Tibial artery (tissue), 4 donors: ENCODE data around the gene PCGF5.

ENCODE experiments used
- DNase-seq, 2 donors: peaks; one replicate each; pipeline ENCODE4 v3.0.0-alpha.2; 2019
- H3K27ac ChIP-seq, 2 donors: fragments of 200-600 bp; sonication (generic) in 1 of 2; 1 replicate in 1 of 2; 2 replicates in 1 of 2; pipeline ENCODE4 v1.5.1; 2018 to 2019; ENCODE audit warnings: mild to moderate bottlenecking in 1 of 2
- H3K27me3 ChIP-seq, 2 donors: fragments of 200-600 bp; sonication (generic) in 1 of 2; one replicate each; pipeline versions ENCODE4 v1.5.1 to v1.6.0; 2016 to 2019
- H3K36me3 ChIP-seq, 3 donors: fragments of 200-600 bp; sonication (generic) in 2 of 3; one replicate each; pipeline ENCODE4 v1.5.1; 2016 to 2019; ENCODE audit warnings: mild to moderate bottlenecking in 2 of 3
- H3K4me1 ChIP-seq, 4 donors: fragments of 200-600 bp; sonication (generic) in 2 of 4; 1 replicate in 3 of 4; 2 replicates in 1 of 4; pipeline ENCODE4 v1.5.1; 2016 to 2019
- H3K4me3 ChIP-seq, 2 donors: fragments of 200-600 bp; sonication (generic) in 1 of 2; 1 replicate in 1 of 2; 2 replicates in 1 of 2; pipeline ENCODE4 v1.5.1; 2018 to 2019; ENCODE audit warnings: mild to moderate bottlenecking in 2 of 2
- H3K9me3 ChIP-seq, 3 donors: fragments of 200-600 bp; sonication (generic) in 1 of 3; one replicate each; pipeline ENCODE4 v1.5.1; 2016 to 2019
- intact Hi-C: fragments of 100-400 bp; cut with DNase I; formaldehyde crosslinking; loops from one replicate; pipeline ENCODE4 v1.15.0; 2023; ENCODE audit warnings: low total_unique reads
- TF ChIP-seq, protein P1 (sequence below), 2 experiments: fragments of 200-600 bp in 1 of 2; fragments of 450-650 bp in 1 of 2; IDR thresholded peaks; one replicate each; pipeline ENCODE4 v1.5.1; 2017 to 2019; ENCODE audit warnings: antibody characterized with exemption in 2 of 2, mild to moderate bottlenecking in 1 of 2, moderate library complexity in 1 of 2

The PCGF5 gene

DNA sequence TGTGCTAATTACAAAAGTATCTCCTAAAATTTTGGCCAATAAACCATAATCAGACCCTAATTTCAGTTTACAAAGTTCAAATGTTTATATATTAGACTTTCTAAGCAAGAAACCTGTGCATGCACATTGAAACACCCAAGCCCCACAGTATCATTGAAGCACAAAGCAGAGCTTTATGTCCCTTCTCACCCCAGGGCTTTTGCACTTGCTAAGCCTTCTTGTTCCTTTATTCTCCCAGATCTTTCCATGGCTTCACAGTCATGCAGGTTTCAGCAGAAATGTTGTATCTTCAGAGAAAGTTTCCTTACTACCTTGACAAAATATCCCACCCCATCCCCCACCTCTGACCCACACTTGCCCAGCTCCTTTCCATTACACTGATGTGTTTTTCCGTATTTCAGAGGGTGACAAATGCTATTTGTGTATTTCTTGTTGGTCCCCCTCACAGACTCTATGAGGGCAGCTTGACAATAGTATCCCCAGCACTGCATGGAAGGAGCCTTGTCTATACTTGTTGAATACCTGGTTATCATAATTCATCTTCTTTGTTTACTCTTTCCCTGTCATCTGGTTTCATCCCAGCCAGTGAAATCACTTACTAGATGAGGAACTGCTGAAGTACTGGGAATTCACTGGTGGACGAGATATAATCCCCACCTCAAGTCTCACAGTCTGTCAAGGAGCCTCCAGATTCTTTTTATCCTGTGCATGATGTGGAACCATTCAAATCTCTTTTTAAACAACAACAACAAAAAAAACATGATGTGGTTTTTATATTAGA is 24.0 kb upstream of the PCGF5 start:
- Histone ChIP-seq H3K27me3 (no peaks in the 10 kb centered on the region), H3K4me1 (peaks cover 3 to 76% (median 23%) of the 10 kb centered on the region in 4 donors), H3K4me3 (no peak overlapping the region), H3K36me3 (no peaks in the 10 kb centered on the region), H3K27ac (no peak overlapping the region), H3K9me3 (no peaks in the 10 kb centered on the region)
- intact Hi-C loops: no loop called here
- DNase-seq: no peak
- TF ChIP-seq, protein P1, sequence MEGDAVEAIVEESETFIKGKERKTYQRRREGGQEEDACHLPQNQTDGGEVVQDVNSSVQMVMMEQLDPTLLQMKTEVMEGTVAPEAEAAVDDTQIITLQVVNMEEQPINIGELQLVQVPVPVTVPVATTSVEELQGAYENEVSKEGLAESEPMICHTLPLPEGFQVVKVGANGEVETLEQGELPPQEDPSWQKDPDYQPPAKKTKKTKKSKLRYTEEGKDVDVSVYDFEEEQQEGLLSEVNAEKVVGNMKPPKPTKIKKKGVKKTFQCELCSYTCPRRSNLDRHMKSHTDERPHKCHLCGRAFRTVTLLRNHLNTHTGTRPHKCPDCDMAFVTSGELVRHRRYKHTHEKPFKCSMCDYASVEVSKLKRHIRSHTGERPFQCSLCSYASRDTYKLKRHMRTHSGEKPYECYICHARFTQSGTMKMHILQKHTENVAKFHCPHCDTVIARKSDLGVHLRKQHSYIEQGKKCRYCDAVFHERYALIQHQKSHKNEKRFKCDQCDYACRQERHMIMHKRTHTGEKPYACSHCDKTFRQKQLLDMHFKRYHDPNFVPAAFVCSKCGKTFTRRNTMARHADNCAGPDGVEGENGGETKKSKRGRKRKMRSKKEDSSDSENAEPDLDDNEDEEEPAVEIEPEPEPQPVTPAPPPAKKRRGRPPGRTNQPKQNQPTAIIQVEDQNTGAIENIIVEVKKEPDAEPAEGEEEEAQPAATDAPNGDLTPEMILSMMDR (IDR thresholded peaks at IDR 0.05): no peak

DNA sequence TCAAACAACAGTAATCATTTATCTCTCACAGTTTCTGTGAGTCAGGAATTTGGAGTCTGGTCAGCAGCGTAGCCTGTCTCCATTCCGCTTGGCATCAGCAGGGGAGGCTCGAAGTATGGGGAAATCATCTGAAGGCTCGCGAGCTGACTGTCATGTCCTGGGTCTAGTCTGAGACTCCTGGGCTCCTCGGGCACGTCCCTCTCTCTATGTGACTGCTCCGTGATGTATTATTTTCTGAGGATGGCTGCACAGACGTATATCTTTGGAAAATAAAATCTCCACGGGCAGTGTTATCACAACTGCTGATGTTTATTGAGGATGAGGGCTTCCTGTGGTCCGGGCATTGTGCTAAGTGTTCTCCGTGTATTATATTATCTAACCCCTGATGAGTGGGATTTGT is 23.3 kb upstream of the PCGF5 start:
- Histone ChIP-seq H3K4me3 (no peak overlapping the region), H3K9me3 (no peaks in the 10 kb centered on the region), H3K4me1 (peaks cover 0 to 76% (median 22%) of the 10 kb centered on the region in 4 donors), H3K27ac (no peak overlapping the region), H3K27me3 (no peaks in the 10 kb centered on the region), H3K36me3 (no peaks in the 10 kb centered on the region)
- TF ChIP-seq, protein P1 (IDR thresholded peaks at IDR 0.05): no peak
- intact Hi-C loops: no loop called here
- peak in 1 of 2 donors; percentile 31 for DNase-seq

DNA sequence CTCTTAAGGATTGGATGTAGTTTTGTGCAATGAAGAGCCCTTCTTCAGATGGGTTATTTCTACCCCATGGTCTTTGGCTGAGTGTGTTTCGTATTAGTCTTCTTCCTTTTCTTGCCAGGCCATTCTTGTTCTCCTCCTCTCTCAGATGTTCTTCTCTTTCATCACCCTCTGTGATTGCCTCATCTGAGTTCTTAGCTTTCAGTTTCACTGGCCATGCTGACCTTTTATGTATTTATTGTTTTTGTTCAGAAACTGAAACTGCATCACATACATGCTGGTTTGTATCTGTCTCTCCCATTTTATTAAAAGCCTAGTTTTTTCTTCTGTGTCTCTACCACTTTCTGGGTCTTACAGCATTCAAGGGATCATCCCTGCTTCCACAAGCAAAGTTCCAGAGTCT is 21.7 kb upstream of the PCGF5 start:
- TF ChIP-seq, protein P1 (IDR thresholded peaks at IDR 0.05): no peak
- Histone ChIP-seq H3K4me1 (peaks cover 0 to 74% (median 23%) of the 10 kb centered on the region in 4 donors), H3K27ac (peak overlapping the region; percentile 38 to 39), H3K9me3 (no peaks in the 10 kb centered on the region), H3K27me3 (no peaks in the 10 kb centered on the region), H3K4me3 (no peak overlapping the region), H3K36me3 (no peaks in the 10 kb centered on the region)
- intact Hi-C loops: no loop called here
- no peak for DNase-seq

DNA sequence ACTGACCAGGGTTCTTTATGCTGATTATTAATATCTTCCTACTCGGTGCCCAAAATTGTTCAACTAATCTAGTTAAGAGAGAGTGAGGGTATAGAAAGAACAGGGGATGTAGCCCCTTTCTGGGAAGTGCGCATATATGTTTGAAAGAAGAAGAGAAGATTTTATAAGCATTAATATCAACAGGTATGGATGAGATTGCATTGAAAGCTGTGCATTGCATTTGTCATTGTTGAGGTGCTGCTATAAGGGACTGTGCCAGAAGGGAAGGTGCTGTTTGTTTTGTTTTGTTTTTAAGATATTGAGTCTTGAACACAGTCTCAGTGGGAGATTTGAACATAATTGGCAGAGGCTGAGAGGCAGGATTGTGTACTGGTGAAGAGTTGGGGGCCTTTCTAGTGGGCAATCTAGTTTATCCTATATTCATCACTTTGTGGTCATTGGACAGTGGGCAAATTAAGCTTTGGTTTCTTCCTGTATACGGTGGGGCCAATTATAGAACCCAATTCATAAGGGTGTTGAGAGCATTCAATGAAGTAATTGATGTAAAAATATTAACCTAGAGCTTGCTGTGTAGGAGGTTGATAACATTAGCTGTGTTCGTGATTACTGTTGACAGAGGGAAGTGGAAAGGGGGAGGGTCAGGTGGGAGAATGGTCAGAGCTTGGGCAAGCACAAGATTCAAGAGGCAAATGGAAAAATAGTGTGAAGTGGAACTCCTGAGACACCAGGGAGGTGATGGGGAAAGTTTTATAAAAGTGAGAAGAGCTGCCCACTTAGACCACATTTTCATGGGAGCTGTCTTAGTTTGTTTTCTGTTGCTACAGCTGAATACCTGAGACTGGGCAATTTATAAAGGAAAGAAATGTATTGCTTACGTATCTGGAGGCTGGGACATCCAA is 19.9 kb upstream of the PCGF5 start:
- no peak for DNase-seq
- peak overlapping the region; percentile 8 to 23 for H3K27ac ChIP-seq
- TF ChIP-seq, protein P1 (IDR thresholded peaks at IDR 0.05): no peak
- no peaks in the 10 kb centered on the region for H3K36me3 ChIP-seq
- no peaks in the 10 kb centered on the region for H3K9me3 ChIP-seq
- intact Hi-C loops: no loop called here
- H3K4me3 ChIP-seq: no peak overlapping the region
- no peaks in the 10 kb centered on the region for H3K27me3 ChIP-seq
- peaks cover 0 to 82% (median 23%) of the 10 kb centered on the region in 4 donors for H3K4me1 ChIP-seq

DNA sequence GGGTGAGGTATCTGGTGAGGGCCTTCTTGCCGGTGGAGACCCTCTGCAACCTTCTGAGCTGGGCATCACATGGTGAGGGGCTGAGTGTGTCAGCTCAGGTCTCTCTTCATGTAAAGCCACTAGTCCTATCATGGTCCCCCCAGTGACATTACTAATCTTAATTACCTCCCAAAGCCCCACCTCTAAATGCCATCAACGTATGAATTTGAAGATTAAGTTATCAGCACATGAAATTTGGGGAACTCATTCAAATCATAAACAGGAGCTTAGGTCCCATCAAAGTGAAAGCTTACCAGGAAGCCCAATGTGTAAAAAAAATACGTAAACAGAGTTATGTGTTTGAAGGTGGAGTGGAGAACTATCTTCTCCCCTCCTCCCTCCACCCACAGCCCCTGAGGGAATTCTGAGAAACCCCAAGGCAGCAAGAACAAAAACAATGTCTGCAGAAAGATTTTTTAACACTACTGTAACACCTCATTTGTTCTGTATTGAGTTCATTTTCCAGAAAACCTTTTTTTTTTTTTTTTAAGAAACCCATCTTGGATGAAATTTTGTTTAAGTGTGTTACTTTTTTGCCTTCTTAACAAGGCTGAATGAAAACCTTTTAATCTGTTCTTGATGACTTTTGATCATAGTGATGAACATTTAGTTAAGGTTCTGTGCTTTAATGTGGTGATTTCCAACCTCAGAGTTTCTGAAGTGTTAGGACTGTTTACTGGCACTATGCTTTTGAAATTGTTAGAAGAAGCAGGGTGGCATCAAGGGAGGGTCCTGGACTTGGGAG is 19.1 kb upstream of the PCGF5 start:
- peaks cover 0 to 82% (median 26%) of the 10 kb centered on the region in 4 donors for H3K4me1 ChIP-seq
- H3K4me3 ChIP-seq: no peak overlapping the region
- peak overlapping the region; percentile 8 to 23 for H3K27ac ChIP-seq
- H3K9me3 ChIP-seq: no peaks in the 10 kb centered on the region
- no peak for DNase-seq
- intact Hi-C loops: no loop called here
- no peaks in the 10 kb centered on the region for H3K27me3 ChIP-seq
- TF ChIP-seq, protein P1 (IDR thresholded peaks at IDR 0.05): no peak
- no peaks in the 10 kb centered on the region for H3K36me3 ChIP-seq
